Left colon (tissue), 2 donors: ENCODE data around the gene RNF17. TPM values are rescaled to one million over a fixed set of nuclear protein-coding genes. Genes with fewer than 3 reads are reported as not detected.
"Not testable (repeated sequence)": the region's sequence is repeated elsewhere in the genome, so short reads cannot be mapped to it uniquely, and the experiment has no call there.

Source experiments
- ATAC-seq: fragments of 200-7000 bp; cut with Tn5 transposase; one replicate; pipeline ENCODE4 v1.9.1; 2020; ENCODE audit warnings: mild to moderate bottlenecking, moderate library complexity
- DNase-seq, 2 donors: peaks; one replicate each; pipeline ENCODE4 v3.0.0-alpha.2; 2020
- intact Hi-C, 2 donors: fragments of 100-400 bp; cut with DNase I in 1 of 2; cut with micrococcal nuclease in 1 of 2; formaldehyde crosslinking; loops; one replicate each; pipeline versions ENCODE4 v1.11.2 to v1.14.0; 2022; cut with DNase I, micrococcal nuclease
- total RNA-seq, 2 donors: library from RNA; stranded (reverse); fragmentation: NEBNext Ultra II Directional; extraction: Animal tissue kit (Norgen Biotek cat#: 25700); gene quantifications; one replicate each; pipeline ENCODE4 v1.2.1, GENCODE V29; 2021
- donor health status: DM: no; HTN: no; CAD: no.
- donor health status: DM: yes; HTN: yes; CAD: no.

Gene RNF17
- total RNA-seq, 2 donors from 2014 or later = 0.18 TPM; not detected in 1

- intact Hi-C loops = no loop called here
- ATAC-seq (no peak), DNase-seq (no peak)
These were observed 21.7 kb upstream of the RNF17 start for GRCh38 chr13:24742294-24742693.

- DNase-seq = no peak
- intact Hi-C loops = no loop called here
- no peak for ATAC-seq
These were observed 21.0 kb upstream of the RNF17 start for GRCh38 chr13:24742977-24743376.

- ATAC-seq (no peak), DNase-seq (no peak)
- intact Hi-C loops = no loop called here
These were observed 19.7 kb upstream of the RNF17 start for GRCh38 chr13:24744247-24744646.

- intact Hi-C loops = no loop called here
- DNase-seq (no peak), ATAC-seq (no peak)
These were observed 18.5 kb upstream of the RNF17 start for GRCh38 chr13:24745516-24745860.

- DNase-seq (no peak), ATAC-seq (no peak)
- intact Hi-C loops = no loop called here
These were observed 17.9 kb upstream of the RNF17 start for GRCh38 chr13:24745861-24746617.

- no peak for DNase-seq
- ATAC-seq = peak; percentile 30
- intact Hi-C loops = no loop called here
These were observed 17.2 kb upstream of the RNF17 start for GRCh38 chr13:24746618-24747247.

- intact Hi-C loops = no loop called here
- peak in 1 of 2 donors; percentile 13 for DNase-seq
These were observed 16.5 kb upstream of the RNF17 start for GRCh38 chr13:24747248-24748060.

GRCh38 chr13:24748061-24748400 is 15.9 kb upstream of the RNF17 start:
- intact Hi-C loops = no loop called here
- ATAC-seq (no peak), DNase-seq (no peak)

More at GRCh38 chr13:24747248-24748060, 16.5 kb upstream of the RNF17 start:
- ATAC-seq = peak; percentile 46

GRCh38 chr13:24759197-24759596 is 4.8 kb upstream of the RNF17 start:
- ATAC-seq = no peak
- no peak for DNase-seq
- intact Hi-C loops = no loop called here

- intact Hi-C loops = no loop called here
- DNase-seq = no peak
- ATAC-seq = no peak
These were observed 284 bp downstream of the RNF17 start for GRCh38 chr13:24764276-24764630.

GRCh38 chr13:24777171-24777570 is 13.2 kb downstream of the RNF17 start:
- ATAC-seq (no peak), DNase-seq (no peak)
- intact Hi-C loops = no loop called here

GRCh38 chr13:24784319-24784718 is 20.4 kb downstream of the RNF17 start:
- DNase-seq (no peak), ATAC-seq (no peak)

GRCh38 chr13:24788538-24788937 is 24.6 kb downstream of the RNF17 start:
- intact Hi-C loops = no loop called here
- ATAC-seq (no peak), DNase-seq (no peak)

More at GRCh38 chr13:24784319-24784718, 20.4 kb downstream of the RNF17 start:
- intact Hi-C loops = no loop called here

- intact Hi-C loops = no loop called here
- no peak for DNase-seq
- ATAC-seq = no peak
These were observed 38.1 kb downstream of the RNF17 start for GRCh38 chr13:24802074-24802473.

- ATAC-seq = no peak
- no peak for DNase-seq
- intact Hi-C loops = no loop called here
These were observed 57.2 kb downstream of the RNF17 start for GRCh38 chr13:24821207-24821606.

GRCh38 chr13:24822640-24823039 is 58.7 kb downstream of the RNF17 start:
- DNase-seq (no peak), ATAC-seq (no peak)
- intact Hi-C loops = no loop called here

- DNase-seq, intact Hi-C loops: not testable (repeated sequence)
- peak; percentile 42 for ATAC-seq
These were observed 59.2 kb downstream of the RNF17 start for GRCh38 chr13:24823122-24823710.

- intact Hi-C loops = no loop called here
- ATAC-seq (no peak), DNase-seq (no peak)
These were observed 63.8 kb downstream of the RNF17 start for GRCh38 chr13:24827799-24828198.

- ATAC-seq (no peak), DNase-seq (peak in 1 of 2 donors; percentile 11)
- intact Hi-C loops = no loop called here
These were observed 71.0 kb downstream of the RNF17 start for GRCh38 chr13:24834902-24835510.
